Keratinocyte (primary cell): ENCODE data around the gene ZNF214. TPM values are rescaled to one million over a fixed set of nuclear protein-coding genes. Genes with fewer than 3 reads are reported as not detected.

Experiments
- DNase-seq: peaks from one replicate; pipeline ENCODE4 v3.0.0-alpha.2; 2011; ENCODE audit warnings: low read depth, missing footprints, low spot score
- FAIRE-seq: peaks from 2 replicates; lab custom pipeline; 2011; peaks lifted over from hg19 to GRCh38; lab: Jason Lieb, UNC
- H2AFZ ChIP-seq: 2 replicates; pipeline ENCODE4 v1.6.0; 2012; ENCODE audit warnings: low read length, control low read depth, inconsistent platforms; ENCODE audit not compliant: control insufficient read depth
- H3K27ac ChIP-seq: 2 replicates; pipeline ENCODE4 v1.5.1; 2011; ENCODE audit warnings: low read length; ENCODE audit not compliant: control insufficient read depth, insufficient read depth
- H3K27me3 ChIP-seq: 3 replicates; pipeline ENCODE4 v1.6.0; 2011; ENCODE audit warnings: low read length; ENCODE audit not compliant: control insufficient read depth, insufficient read depth; ENCODE audit errors: extremely low read depth
- H3K36me3 ChIP-seq, 2 experiments: 2 replicates in 1 of 2; 3 replicates in 1 of 2; pipeline ENCODE4 v1.5.1; 2011; ENCODE audit warnings: low read length in 2 of 2, mild to moderate bottlenecking in 1 of 2; ENCODE audit not compliant: control insufficient read depth in 2 of 2, insufficient read depth in 2 of 2; ENCODE audit errors: extremely low read depth in 1 of 2
- H3K4me1 ChIP-seq: 3 replicates; pipeline ENCODE4 v1.5.1; 2011; ENCODE audit warnings: low read length; ENCODE audit not compliant: control insufficient read depth, insufficient read depth; ENCODE audit errors: extremely low read depth
- H3K4me2 ChIP-seq: 3 replicates; pipeline ENCODE4 v1.6.0; 2011; ENCODE audit warnings: low read depth, low read length; ENCODE audit not compliant: control insufficient read depth, insufficient read depth; ENCODE audit errors: extremely low read depth
- H3K4me3 ChIP-seq, 3 experiments: fragments of 200-600 bp in 1 of 3; sonication (generic) in 1 of 3; 2 replicates in 2 of 3; 3 replicates in 1 of 3; pipeline ENCODE4 v1.5.1; 2011 to 2016; ENCODE audit warnings: low read length in 3 of 3, mild to moderate bottlenecking in 3 of 3, control low read depth in 2 of 3, inconsistent platforms in 1 of 3, low read depth in 1 of 3, mixed read lengths in 1 of 3, mixed run types in 1 of 3, moderate library complexity in 1 of 3; ENCODE audit not compliant: control insufficient read depth in 2 of 3, insufficient read depth in 2 of 3; ENCODE audit errors: extremely low read depth in 1 of 3
- H3K79me2 ChIP-seq: 2 replicates; pipeline ENCODE4 v1.6.0; 2012; ENCODE audit warnings: low read length; ENCODE audit not compliant: control insufficient read depth, insufficient read depth
- H3K9ac ChIP-seq: 3 replicates; pipeline ENCODE4 v1.6.0; 2011; ENCODE audit warnings: low read length; ENCODE audit not compliant: control insufficient read depth, insufficient read depth; ENCODE audit errors: extremely low read depth
- H3K9me1 ChIP-seq: 3 replicates; pipeline ENCODE4 v1.6.0; 2011; ENCODE audit warnings: low read length; ENCODE audit not compliant: control insufficient read depth, insufficient read depth; ENCODE audit errors: extremely low read depth
- H3K9me3 ChIP-seq: 2 replicates; pipeline ENCODE4 v1.5.1; 2012; ENCODE audit warnings: low read depth, low read length; ENCODE audit not compliant: control insufficient read depth
- H4K20me1 ChIP-seq: 3 replicates; pipeline ENCODE4 v1.6.0; 2011; ENCODE audit warnings: low read length; ENCODE audit not compliant: control insufficient read depth, insufficient read depth; ENCODE audit errors: extremely low read depth
- EZH2 ChIP-seq: IDR thresholded peaks from one replicate; pipeline ENCODE4 v1.6.1; 2012; ENCODE audit warnings: inconsistent platforms, mild to moderate bottlenecking, low read length, moderate library complexity
- dilution Hi-C: fragments of 300-500 bp; cut with MboI; formaldehyde crosslinking; loops from one replicate; pipeline ENCODE4 v1.7.0; 2020; ENCODE audit warnings: low sequenced_read_pairs; ENCODE audit not compliant: extremely low pct_ligation_motif_present
- polyA plus RNA-seq, 5 experiments: library from polyadenylated mRNA; depleted of rRNA in 3 of 5; stranded (reverse) in 3 of 5; stranded (forward) in 1 of 5; unstranded in 1 of 5; fragments of >200 nt; gene quantifications; 1 replicate in 1 of 5; 2 replicates in 3 of 5; 3 replicates in 1 of 5; pipeline versions ENCODE4 v1.2.1 to v1.2.3, GENCODE V29; 2011 to 2012; ENCODE audit warnings: missing spikeins in 2 of 5, low read depth in 1 of 5, low replicate concordance in 1 of 5
- TF ChIP-seq, protein P1 (sequence below), 3 experiments: IDR thresholded peaks in 1 of 3; conservative IDR thresholded peaks in 1 of 3; optimal IDR thresholded peaks in 1 of 3; 2 replicates in 2 of 3; 3 replicates in 1 of 3; pipeline versions ENCODE3 to v1.5.1; 2011; ENCODE audit warnings: low read length in 3 of 3, mild to moderate bottlenecking in 3 of 3, moderate library complexity in 2 of 3, control low read depth in 1 of 3, inconsistent platforms in 1 of 3; ENCODE audit not compliant: insufficient read depth in 2 of 3; ENCODE audit errors: extremely low read depth in 1 of 3

ZNF214 gene
- polyA plus RNA-seq, 1 donor (not counting 4 experiments of a cell fraction or from before 2014, with no cell fraction given), result 1.1 TPM

DNA sequence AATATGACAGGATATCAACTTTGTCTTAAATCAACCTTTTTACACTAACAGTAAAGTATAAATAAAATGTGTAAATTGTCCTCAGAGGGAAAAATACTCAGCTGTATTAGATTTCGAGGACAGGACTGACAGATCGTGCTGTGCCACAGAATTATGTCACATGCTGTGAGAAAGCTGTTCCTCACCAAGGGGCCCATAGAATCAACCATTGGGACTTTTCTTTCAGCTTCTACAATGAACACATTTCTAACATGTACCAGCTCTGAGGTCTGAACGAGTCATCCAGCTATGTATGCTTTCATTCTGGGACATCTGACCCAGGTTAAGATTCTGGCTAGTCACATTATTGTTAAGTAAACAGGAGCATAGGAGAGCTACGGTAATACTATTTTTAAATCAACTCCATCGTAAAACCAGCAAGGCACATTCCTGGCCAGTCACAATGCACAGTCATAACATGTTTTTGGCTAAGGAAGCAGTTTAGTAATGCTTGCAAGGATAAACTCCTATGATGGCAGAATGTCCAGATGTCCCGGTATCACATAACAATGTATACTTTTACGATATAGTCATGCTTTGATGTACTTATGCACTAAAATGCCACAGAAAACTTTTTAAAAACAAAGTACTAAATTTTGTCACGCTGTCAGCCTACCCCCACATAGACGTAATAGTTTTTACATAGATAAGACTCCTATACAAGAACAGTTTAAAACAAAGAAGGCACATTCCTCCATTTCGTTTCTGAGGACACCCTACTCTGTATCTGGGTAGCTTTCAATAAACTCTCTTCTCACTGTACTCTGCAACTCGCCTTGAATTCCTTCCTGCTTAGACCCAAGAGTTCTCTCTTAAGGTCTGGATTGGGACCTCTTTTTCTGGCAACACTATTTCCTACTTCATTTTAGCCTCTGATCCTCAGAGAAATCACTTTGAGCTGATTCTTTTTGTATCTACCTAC is 27.4 kb downstream of the ZNF214 start:
- Histone ChIP-seq H3K9ac (no peak overlapping the region), H3K9me3 (no peaks in the 10 kb centered on the region), H3K36me3 (no peaks in the 10 kb centered on the region), H3K27me3 (no peaks in the 10 kb centered on the region), H3K4me2 (no peak overlapping the region), H3K27ac (no peak overlapping the region), H4K20me1 (no peaks in the 10 kb centered on the region), H3K4me3 (no peak overlapping the region), H3K79me2 (no peaks in the 10 kb centered on the region), H2AFZ (no peak overlapping the region), H3K4me1 (no peaks in the 10 kb centered on the region), H3K9me1 (no peaks in the 10 kb centered on the region)
- FAIRE-seq, result no peak
- dilution Hi-C loops, result no loop called here
- no peak for DNase-seq
- TF ChIP-seq, protein P1, sequence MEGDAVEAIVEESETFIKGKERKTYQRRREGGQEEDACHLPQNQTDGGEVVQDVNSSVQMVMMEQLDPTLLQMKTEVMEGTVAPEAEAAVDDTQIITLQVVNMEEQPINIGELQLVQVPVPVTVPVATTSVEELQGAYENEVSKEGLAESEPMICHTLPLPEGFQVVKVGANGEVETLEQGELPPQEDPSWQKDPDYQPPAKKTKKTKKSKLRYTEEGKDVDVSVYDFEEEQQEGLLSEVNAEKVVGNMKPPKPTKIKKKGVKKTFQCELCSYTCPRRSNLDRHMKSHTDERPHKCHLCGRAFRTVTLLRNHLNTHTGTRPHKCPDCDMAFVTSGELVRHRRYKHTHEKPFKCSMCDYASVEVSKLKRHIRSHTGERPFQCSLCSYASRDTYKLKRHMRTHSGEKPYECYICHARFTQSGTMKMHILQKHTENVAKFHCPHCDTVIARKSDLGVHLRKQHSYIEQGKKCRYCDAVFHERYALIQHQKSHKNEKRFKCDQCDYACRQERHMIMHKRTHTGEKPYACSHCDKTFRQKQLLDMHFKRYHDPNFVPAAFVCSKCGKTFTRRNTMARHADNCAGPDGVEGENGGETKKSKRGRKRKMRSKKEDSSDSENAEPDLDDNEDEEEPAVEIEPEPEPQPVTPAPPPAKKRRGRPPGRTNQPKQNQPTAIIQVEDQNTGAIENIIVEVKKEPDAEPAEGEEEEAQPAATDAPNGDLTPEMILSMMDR (optimal IDR thresholded peaks at IDR 0.05 in 1 of 3, IDR thresholded peaks at IDR 0.05 in 1 of 3, conservative IDR thresholded peaks at IDR 0.05 in 1 of 3; ENCODE audit: extremely low read depth in 1 of 3, insufficient read depth in 2 of 3, low read length in 3 of 3), result no peak
- TF ChIP-seq EZH2, result no peak

DNA sequence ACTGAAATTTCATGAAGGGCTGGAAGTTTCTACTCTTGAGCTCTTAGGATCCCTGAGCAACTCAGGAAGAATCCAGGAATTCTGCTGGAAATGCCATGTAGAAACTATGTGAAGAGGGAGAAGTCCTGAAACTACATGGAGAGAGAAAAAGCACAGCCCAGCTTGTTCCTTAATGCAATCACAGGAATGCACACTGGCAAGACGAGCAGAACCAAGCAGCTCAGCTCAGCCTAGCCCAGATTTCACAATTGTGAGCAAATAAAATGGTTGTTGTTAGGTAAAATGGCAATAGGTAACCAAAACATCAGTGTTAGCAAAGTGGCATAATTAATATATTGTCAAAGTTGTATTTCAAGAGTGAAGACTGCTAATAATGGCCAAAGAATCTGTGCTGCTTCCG is 28.1 kb downstream of the ZNF214 start:
- no peaks in the 10 kb centered on the region for H3K36me3 ChIP-seq
- H3K79me2 ChIP-seq, result no peaks in the 10 kb centered on the region
- H3K4me1 ChIP-seq, result no peaks in the 10 kb centered on the region
- no peak overlapping the region for H3K4me3 ChIP-seq
- dilution Hi-C loops, result no loop called here
- no peak overlapping the region for H3K9ac ChIP-seq
- no peaks in the 10 kb centered on the region for H3K9me3 ChIP-seq
- no peak overlapping the region for H3K27ac ChIP-seq
- DNase-seq (no peak), FAIRE-seq (no peak)
- H3K27me3 ChIP-seq, result no peaks in the 10 kb centered on the region
- H3K4me2 ChIP-seq, result no peak overlapping the region
- H2AFZ ChIP-seq, result no peak overlapping the region
- no peak for TF ChIP-seq EZH2
- TF ChIP-seq, protein P1 (optimal IDR thresholded peaks at IDR 0.05 in 1 of 3, IDR thresholded peaks at IDR 0.05 in 1 of 3, conservative IDR thresholded peaks at IDR 0.05 in 1 of 3; ENCODE audit: extremely low read depth in 1 of 3, insufficient read depth in 2 of 3, low read length in 3 of 3), result no peak
- H3K9me1 ChIP-seq, result no peaks in the 10 kb centered on the region
- no peaks in the 10 kb centered on the region for H4K20me1 ChIP-seq
